ENCODE results near the gene PLA2G15.
A peak's percentile ranks its signal among the peaks of the same experiment; 100 is the strongest.

PLA2G15 gene

DNA sequence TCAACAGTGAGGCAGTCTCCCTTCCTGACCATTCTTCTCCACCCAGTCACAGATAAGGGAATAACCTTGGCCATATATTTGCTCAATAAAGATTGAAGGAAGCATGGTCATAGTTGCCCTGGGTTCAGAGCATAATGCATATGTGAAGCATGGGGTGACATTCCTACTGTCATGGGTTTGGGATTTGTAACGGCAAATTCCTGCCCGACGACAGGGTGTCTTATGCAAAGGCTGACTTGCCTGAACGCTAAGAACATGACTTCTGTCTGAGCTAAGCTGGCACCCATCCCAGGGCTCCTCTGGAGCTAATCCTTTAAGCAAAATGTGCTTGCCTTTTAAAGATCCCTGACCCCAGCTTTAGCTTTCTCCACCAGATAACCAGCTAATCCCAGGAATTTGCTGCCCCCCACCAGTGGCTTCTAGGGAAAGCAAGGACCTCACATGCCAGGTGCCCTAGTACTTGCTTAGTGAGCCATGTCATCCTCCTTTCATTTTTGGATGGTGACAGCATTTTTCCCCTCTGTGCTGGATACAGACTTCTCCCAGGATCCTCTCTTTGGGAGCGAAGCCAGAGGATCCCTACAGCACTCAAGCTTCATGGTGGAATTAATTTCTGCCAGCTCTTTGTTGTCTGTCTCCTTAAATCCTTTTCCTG, 53.9 kb downstream of the PLA2G15 start:
- peak; percentile 89 for DNase-seq (ENCODE audit: low read depth)

DNA sequence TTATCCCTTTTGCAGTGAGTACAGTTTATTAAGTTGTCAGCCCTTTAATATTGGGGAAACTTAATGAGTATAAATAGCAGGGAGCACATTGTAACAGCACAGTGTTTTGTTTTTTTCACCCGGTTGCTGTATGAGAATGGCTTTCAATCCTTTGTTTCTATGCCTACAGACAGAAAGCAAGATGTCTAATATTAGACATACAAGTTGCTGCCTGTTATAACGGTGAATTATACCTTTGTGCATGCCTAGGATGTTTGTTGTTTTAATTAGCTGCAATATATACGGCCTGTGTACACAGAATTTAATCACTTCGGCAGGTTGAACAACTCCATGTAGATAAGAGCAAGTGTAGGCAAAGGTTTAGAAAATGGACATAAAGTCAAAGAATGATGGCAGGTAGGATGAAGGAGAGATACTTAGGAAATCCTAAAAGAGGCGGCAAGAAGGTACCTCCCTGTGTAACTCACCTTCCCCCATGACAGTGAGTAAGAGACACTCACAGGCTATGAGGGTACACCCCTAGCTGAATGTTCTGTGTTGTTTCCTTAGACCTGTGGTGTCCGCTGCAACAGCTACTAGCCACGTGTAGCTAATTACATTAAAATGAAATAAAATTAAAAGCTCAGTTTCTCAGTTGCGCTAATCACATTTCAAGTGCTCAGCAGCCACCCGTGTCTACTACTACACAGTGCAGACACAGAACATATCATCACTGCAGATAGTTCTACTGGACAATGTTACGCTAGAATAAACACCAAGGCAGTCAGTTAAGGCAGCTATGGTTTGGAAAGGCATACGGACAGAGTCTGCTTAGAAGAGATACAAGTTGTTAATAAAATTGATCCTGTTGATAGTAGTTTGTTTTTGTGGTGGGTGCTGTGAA, 54.6 kb downstream of the PLA2G15 start:
- no peak for DNase-seq (ENCODE audit: low read depth)

- DNase-seq (ENCODE audit: low read depth), result peak; percentile 59
Observed at GRCh38 chr16:68300734-68301459, 55.7 kb downstream of the PLA2G15 start.

GRCh38 chr16:68306633-68307032, 61.5 kb downstream of the PLA2G15 start:
- DNase-seq (ENCODE audit: low read depth), result no peak

GRCh38 chr16:68309799-68310198, 64.6 kb downstream of the PLA2G15 start:
- no peak for DNase-seq (ENCODE audit: low read depth)

- no peak for DNase-seq (ENCODE audit: low read depth)
Observed at GRCh38 chr16:68310437-68310773, 65.2 kb downstream of the PLA2G15 start.

Measured in amniotic epithelial cell (primary cell).